GM12878 (cell line): ENCODE results near the gene PCBP4.

ENCODE experiments used
- ATF7 ChIP-seq: fragments of 450-650 bp; IDR thresholded peaks from 2 replicates; pipeline ENCODE4 v1.6.1; 2016; ENCODE audit warnings: low read depth, mild to moderate bottlenecking
- CTCF ChIP-seq, 3 experiments: IDR thresholded peaks in 2 of 3; conservative IDR thresholded peaks in 1 of 3; 2 replicates each; pipeline ENCODE4 v1.5.1; 2011; ENCODE audit warnings: low read depth in 3 of 3, low read length in 3 of 3, mild to moderate bottlenecking in 3 of 3, control low read depth in 2 of 3, moderate library complexity in 2 of 3, inconsistent platforms in 1 of 3, mixed read lengths in 1 of 3; ENCODE audit not compliant: control insufficient read depth in 2 of 3, insufficient read depth in 1 of 3; ENCODE audit errors: extremely low read depth in 1 of 3
- E4F1 ChIP-seq: fragments of 450-650 bp; IDR thresholded peaks from 2 replicates; pipeline ENCODE4 v1.6.1; 2018; ENCODE audit warnings: borderline replicate concordance, mild to moderate bottlenecking; ENCODE audit not compliant: partially characterized antibody
- EP300 ChIP-seq, 2 experiments: fragments of 150-350 bp in 1 of 2; IDR thresholded peaks; 2 replicates each; pipeline ENCODE4 v1.6.1; 2011 to 2012; ENCODE audit warnings: low read depth in 2 of 2, low read length in 2 of 2, borderline replicate concordance in 1 of 2, improper control_type of control experiment in 1 of 2, inconsistent platforms in 1 of 2; ENCODE audit not compliant: control insufficient read depth in 1 of 2
- EZH2 ChIP-seq: IDR thresholded peaks from 2 replicates; pipeline ENCODE4 v1.6.1; 2012; ENCODE audit warnings: low read depth, mild to moderate bottlenecking, control low read depth, inconsistent platforms, low read length, borderline replicate concordance; ENCODE audit not compliant: control insufficient read depth
- FOXM1 ChIP-seq: IDR thresholded peaks from 2 replicates; pipeline ENCODE4 v1.6.1; 2012; ENCODE audit warnings: low read depth, mild to moderate bottlenecking, inconsistent platforms, low read length, moderate library complexity
- JUND ChIP-seq: IDR thresholded peaks from 2 replicates; pipeline ENCODE4 v1.6.1; 2012; ENCODE audit warnings: low read depth, mild to moderate bottlenecking, low read length, improper control_type of control experiment, moderate library complexity
- MYC ChIP-seq: IDR thresholded peaks from 2 replicates; pipeline ENCODE4 v1.6.1; 2011; ENCODE audit warnings: mild to moderate bottlenecking, low read length, moderate library complexity, inconsistent platforms; ENCODE audit not compliant: insufficient read depth, insufficient replicate concordance, insufficient read length, severe bottlenecking
- PKNOX1 ChIP-seq: fragments of 450-650 bp; IDR thresholded peaks from 2 replicates; pipeline ENCODE4 v1.6.1; 2016; ENCODE audit warnings: mild to moderate bottlenecking
- RFX5 ChIP-seq: IDR thresholded peaks from 2 replicates; pipeline ENCODE4 v1.6.1; 2011; ENCODE audit warnings: low read depth, low read length, improper control_type of control experiment
- RUNX3 ChIP-seq: IDR thresholded peaks from 2 replicates; pipeline ENCODE4 v1.6.1; 2012; ENCODE audit warnings: low read length, inconsistent platforms
- SIN3A ChIP-seq: IDR thresholded peaks from 2 replicates; pipeline ENCODE4 v1.6.1; 2012; ENCODE audit warnings: low read depth, low read length, improper control_type of control experiment
- ZNF274 ChIP-seq: IDR thresholded peaks from one replicate; pipeline ENCODE4 v1.8.0; 2011; ENCODE audit not compliant: insufficient read length, insufficient read depth

- TF ChIP-seq MYC (no peak), ZNF274 (no peak), CTCF (IDR thresholded peaks at IDR 0.05 in 2 of 3, conservative IDR thresholded peaks at IDR 0.05 in 1 of 3; ENCODE audit: control insufficient read depth in 2 of 3, extremely low read depth in 1 of 3, insufficient read depth in 1 of 3, low read depth in 3 of 3, low read length in 3 of 3) (no peak), ATF7 (no peak), JUND (no peak), SIN3A (no peak), RFX5 (no peak), FOXM1 (no peak), RUNX3 (no peak), EZH2 (no peak), E4F1 (no peak), PKNOX1 (no peak), EP300 (IDR thresholded peaks at IDR 0.05; ENCODE audit: borderline replicate concordance in 1 of 2, control insufficient read depth in 1 of 2, low read depth in 2 of 2, low read length in 2 of 2) (no peak)
These were observed 9.6 kb downstream of the PCBP4 start for GRCh38 chr3:51957520-51958205.
